Vagina (tissue), 2 donors: ENCODE data around the gene GTPBP6.

ENCODE experiments used
- POLR2A ChIP-seq, 2 donors: fragments of 450-650 bp; IDR thresholded peaks; one replicate each; pipeline ENCODE4 v1.6.1; 2017; ENCODE audit warnings: antibody characterized with exemption in 2 of 2, mild to moderate bottlenecking in 2 of 2, moderate library complexity in 2 of 2
- POLR2AphosphoS5 ChIP-seq, 2 donors: sonication (generic); formaldehyde crosslinking; IDR thresholded peaks; one replicate each; pipeline ENCODE4 v1.9.0; 2017; ENCODE audit warnings: antibody characterized with exemption in 2 of 2, mild to moderate bottlenecking in 2 of 2, low read depth in 1 of 2; ENCODE audit not compliant: insufficient read depth in 1 of 2
- TF ChIP-seq, protein P1 (sequence below), 3 experiments: fragments of 450-650 bp in 2 of 3; fragments of 200-600 bp in 1 of 3; sonication (generic) in 1 of 3; IDR thresholded peaks; one replicate each; pipeline ENCODE4 v1.5.1; 2017 to 2019; ENCODE audit warnings: antibody characterized with exemption in 3 of 3, mild to moderate bottlenecking in 2 of 3, moderate library complexity in 2 of 3

DNA sequence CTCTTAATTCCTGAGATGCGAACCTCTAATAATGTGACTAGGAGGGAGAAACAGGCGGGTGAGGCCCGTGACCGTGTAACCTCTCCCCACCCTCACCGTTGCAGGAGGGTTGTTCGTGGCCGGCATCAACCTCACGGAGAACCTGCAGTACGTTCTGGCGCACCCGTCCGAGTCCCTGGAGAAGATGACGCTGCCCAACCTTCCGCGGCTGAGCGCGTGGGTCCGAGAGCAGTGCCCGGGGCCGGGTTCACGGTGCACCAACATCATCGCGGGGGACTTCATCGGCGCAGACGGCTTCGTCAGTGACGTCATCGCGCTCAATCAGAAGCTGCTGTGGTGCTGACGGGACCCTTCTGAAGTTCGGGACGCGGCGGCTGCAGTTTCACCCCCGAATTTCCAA lies 19.6 kb downstream of the GTPBP6 start:
- no peak for TF ChIP-seq POLR2AphosphoS5 (IDR thresholded peaks at IDR 0.05; ENCODE audit: insufficient read depth in 1 of 2, low read depth in 1 of 2)
- TF ChIP-seq, protein P1, sequence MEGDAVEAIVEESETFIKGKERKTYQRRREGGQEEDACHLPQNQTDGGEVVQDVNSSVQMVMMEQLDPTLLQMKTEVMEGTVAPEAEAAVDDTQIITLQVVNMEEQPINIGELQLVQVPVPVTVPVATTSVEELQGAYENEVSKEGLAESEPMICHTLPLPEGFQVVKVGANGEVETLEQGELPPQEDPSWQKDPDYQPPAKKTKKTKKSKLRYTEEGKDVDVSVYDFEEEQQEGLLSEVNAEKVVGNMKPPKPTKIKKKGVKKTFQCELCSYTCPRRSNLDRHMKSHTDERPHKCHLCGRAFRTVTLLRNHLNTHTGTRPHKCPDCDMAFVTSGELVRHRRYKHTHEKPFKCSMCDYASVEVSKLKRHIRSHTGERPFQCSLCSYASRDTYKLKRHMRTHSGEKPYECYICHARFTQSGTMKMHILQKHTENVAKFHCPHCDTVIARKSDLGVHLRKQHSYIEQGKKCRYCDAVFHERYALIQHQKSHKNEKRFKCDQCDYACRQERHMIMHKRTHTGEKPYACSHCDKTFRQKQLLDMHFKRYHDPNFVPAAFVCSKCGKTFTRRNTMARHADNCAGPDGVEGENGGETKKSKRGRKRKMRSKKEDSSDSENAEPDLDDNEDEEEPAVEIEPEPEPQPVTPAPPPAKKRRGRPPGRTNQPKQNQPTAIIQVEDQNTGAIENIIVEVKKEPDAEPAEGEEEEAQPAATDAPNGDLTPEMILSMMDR (IDR thresholded peaks at IDR 0.05), result no peak
- TF ChIP-seq POLR2A (IDR thresholded peaks at IDR 0.05), result no peak
